ENCODE results near the gene PPP3R2. TPM values are rescaled to one million over a fixed set of nuclear protein-coding genes. Genes with fewer than 3 reads are reported as not detected.

The PPP3R2 gene
- polyA plus RNA-seq, 2 of the 4 experiments (the other 2 are of a cell fraction) = not detected

- DNase-seq (ENCODE audit: low read depth in 1 of 2, low spot score in 1 of 2) = no peak
- 37% methylated on average over 1 of the region's 1 CpG for WGBS (ENCODE audit: missing lambda C conversion rate)
- TF ChIP-seq ZC3H11A (IDR thresholded peaks at IDR 0.05) (no peak), JUN (IDR thresholded peaks at IDR 0.05) (no peak), RAD21 (conservative IDR thresholded peaks at IDR 0.05 in 1 of 2, IDR thresholded peaks at IDR 0.05 in 1 of 2) (no peak), SREBF2 (IDR thresholded peaks at IDR 0.05) (no peak), ATOH8 (CRISPR knock-in tag; IDR thresholded peaks at IDR 0.05; ENCODE audit: low read depth) (no peak), HOXB13 (CRISPR knock-in tag; IDR thresholded peaks at IDR 0.05; ENCODE audit: low read depth) (no peak)
- Histone ChIP-seq H3K4me1 (no peaks in the 10 kb centered on the region), H3K4me2 (no peak overlapping the region), H3K4me3 (no peak overlapping the region), H3K9me3 (no peaks in the 10 kb centered on the region), H3K27ac (no peak overlapping the region)
- ChIA-PET POLR2A (no interaction called here), CTCF (interaction anchor here (1.6 kb wide), 1 partner anchor 31 kb away, joined by 4 read pairs; no protein-coding TSS in a partner anchor)
- ATAC-seq = no peak
- no peak for FAIRE-seq
Measured at GRCh38 chr9:101632611-101633010, 37.8 kb upstream of the PPP3R2 start.

- ATAC-seq = no peak
- TF ChIP-seq CBX2 (IDR thresholded peaks at IDR 0.05; ENCODE audit: borderline replicate concordance, low read depth) (no peak), ESRRA (IDR thresholded peaks at IDR 0.05; ENCODE audit: borderline replicate concordance, low read length) (no peak), NFE2L2 (conservative IDR thresholded peaks at IDR 0.05; ENCODE audit: low read length) (no peak), HDAC2 (IDR thresholded peaks at IDR 0.05) (no peak), ZC3H11A (IDR thresholded peaks at IDR 0.05) (no peak)
- TF ChIP-seq, protein P1, sequence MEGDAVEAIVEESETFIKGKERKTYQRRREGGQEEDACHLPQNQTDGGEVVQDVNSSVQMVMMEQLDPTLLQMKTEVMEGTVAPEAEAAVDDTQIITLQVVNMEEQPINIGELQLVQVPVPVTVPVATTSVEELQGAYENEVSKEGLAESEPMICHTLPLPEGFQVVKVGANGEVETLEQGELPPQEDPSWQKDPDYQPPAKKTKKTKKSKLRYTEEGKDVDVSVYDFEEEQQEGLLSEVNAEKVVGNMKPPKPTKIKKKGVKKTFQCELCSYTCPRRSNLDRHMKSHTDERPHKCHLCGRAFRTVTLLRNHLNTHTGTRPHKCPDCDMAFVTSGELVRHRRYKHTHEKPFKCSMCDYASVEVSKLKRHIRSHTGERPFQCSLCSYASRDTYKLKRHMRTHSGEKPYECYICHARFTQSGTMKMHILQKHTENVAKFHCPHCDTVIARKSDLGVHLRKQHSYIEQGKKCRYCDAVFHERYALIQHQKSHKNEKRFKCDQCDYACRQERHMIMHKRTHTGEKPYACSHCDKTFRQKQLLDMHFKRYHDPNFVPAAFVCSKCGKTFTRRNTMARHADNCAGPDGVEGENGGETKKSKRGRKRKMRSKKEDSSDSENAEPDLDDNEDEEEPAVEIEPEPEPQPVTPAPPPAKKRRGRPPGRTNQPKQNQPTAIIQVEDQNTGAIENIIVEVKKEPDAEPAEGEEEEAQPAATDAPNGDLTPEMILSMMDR (IDR thresholded peaks at IDR 0.05) = no peak
- no peak overlapping the region for H3K4me2 ChIP-seq
- no peaks in the 10 kb centered on the region for H3K9me3 ChIP-seq
- FAIRE-seq = no peak
- no peaks in the 10 kb centered on the region for H3K4me1 ChIP-seq
- no peak for DNase-seq (ENCODE audit: low read depth in 1 of 2, low spot score in 1 of 2)
- ChIA-PET POLR2A (no interaction called here), CTCF (interaction anchor here (1.6 kb wide), 1 partner anchor 31 kb away, joined by 4 read pairs; no protein-coding TSS in a partner anchor)
- H3K27ac ChIP-seq = no peak overlapping the region
- no peak overlapping the region for H3K4me3 ChIP-seq
- 0% methylated on average over 2 of the region's 2 CpGs for WGBS (ENCODE audit: missing lambda C conversion rate)
Measured at GRCh38 chr9:101631892-101632291, 37.1 kb upstream of the PPP3R2 start.

- DNase-seq (ENCODE audit: low read depth in 1 of 2, low spot score in 1 of 2) = no peak
- TF ChIP-seq RNF2 (IDR thresholded peaks at IDR 0.05; ENCODE audit: borderline replicate concordance, low read depth) = no peak
- ChIA-PET POLR2A (no interaction called here), CTCF (interaction anchor here (1.3 kb wide), 1 partner anchor 28 kb away, joined by 3 read pairs; no protein-coding TSS in a partner anchor)
- no peaks in the 10 kb centered on the region for H3K4me1 ChIP-seq
- ATAC-seq = no peak
- FAIRE-seq = no peak
- no peak overlapping the region for H3K4me3 ChIP-seq
- WGBS (ENCODE audit: missing lambda C conversion rate) = 18% methylated on average over 5 of the region's 5 CpGs
- H3K27ac ChIP-seq = no peak overlapping the region
- no peaks in the 10 kb centered on the region for H3K9me3 ChIP-seq
- no peak overlapping the region for H3K4me2 ChIP-seq
Measured at GRCh38 chr9:101629636-101630035, 34.9 kb upstream of the PPP3R2 start.

DNA sequence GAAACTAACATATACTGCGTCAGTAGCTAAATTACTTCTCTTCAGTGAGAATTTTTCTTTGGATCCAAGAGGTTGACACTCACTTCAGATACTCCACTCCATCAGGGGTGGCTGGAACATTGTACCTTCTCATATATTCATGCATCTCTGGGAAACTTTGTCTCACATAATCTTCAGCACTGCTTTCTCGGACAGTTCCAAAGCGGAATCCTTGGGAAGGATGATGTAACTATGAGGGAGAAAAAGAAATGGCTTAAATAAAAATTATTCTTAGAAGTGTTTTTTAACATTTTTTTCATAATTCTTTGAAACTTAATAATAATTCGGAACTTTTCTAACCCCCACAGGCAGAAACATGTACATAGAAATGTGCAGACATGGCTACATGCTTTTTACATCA is 33.4 kb upstream of the PPP3R2 start:
- CTCF ChIA-PET = no interaction called here
- ATAC-seq (no peak), FAIRE-seq (no peak), DNase-seq (ENCODE audit: low read depth in 1 of 2, low spot score in 1 of 2) (no peak)
- H3K4me1 ChIP-seq = no peaks in the 10 kb centered on the region
- WGBS (ENCODE audit: missing lambda C conversion rate) = 60% methylated on average over 4 of the region's 4 CpGs
- no peak overlapping the region for H3K4me3 ChIP-seq
- H3K27ac ChIP-seq = no peak overlapping the region
- no peak overlapping the region for H3K4me2 ChIP-seq
- POLR2A ChIA-PET = no interaction called here
- H3K9me3 ChIP-seq = no peaks in the 10 kb centered on the region
- TF ChIP-seq POLR2AphosphoS2 (conservative IDR thresholded peaks at IDR 0.05; ENCODE audit: low read length) = no peak
- TF ChIP-seq POLR2A (IDR thresholded peaks at IDR 0.05; ENCODE audit: low read length) = no peak
- TF ChIP-seq, protein P2, sequence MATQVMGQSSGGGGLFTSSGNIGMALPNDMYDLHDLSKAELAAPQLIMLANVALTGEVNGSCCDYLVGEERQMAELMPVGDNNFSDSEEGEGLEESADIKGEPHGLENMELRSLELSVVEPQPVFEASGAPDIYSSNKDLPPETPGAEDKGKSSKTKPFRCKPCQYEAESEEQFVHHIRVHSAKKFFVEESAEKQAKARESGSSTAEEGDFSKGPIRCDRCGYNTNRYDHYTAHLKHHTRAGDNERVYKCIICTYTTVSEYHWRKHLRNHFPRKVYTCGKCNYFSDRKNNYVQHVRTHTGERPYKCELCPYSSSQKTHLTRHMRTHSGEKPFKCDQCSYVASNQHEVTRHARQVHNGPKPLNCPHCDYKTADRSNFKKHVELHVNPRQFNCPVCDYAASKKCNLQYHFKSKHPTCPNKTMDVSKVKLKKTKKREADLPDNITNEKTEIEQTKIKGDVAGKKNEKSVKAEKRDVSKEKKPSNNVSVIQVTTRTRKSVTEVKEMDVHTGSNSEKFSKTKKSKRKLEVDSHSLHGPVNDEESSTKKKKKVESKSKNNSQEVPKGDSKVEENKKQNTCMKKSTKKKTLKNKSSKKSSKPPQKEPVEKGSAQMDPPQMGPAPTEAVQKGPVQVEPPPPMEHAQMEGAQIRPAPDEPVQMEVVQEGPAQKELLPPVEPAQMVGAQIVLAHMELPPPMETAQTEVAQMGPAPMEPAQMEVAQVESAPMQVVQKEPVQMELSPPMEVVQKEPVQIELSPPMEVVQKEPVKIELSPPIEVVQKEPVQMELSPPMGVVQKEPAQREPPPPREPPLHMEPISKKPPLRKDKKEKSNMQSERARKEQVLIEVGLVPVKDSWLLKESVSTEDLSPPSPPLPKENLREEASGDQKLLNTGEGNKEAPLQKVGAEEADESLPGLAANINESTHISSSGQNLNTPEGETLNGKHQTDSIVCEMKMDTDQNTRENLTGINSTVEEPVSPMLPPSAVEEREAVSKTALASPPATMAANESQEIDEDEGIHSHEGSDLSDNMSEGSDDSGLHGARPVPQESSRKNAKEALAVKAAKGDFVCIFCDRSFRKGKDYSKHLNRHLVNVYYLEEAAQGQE (IDR thresholded peaks at IDR 0.05) = peak; percentile 78
